Measurements from ENCODE around the gene DCLK1.

DCLK1 gene

GRCh38 chr13:35996360-35996759 is 134.8 kb downstream of the DCLK1 start:
- Histone ChIP-seq H3K4me3 (ENCODE audit: low read length, poor library complexity, severe bottlenecking) (no peak overlapping the region), H3K27me3 (ENCODE audit: insufficient read depth, low read length, poor library complexity, severe bottlenecking) (no peaks in the 10 kb centered on the region), H3K4me1 (ENCODE audit: insufficient read depth, low read length, poor library complexity, severe bottlenecking) (no peaks in the 10 kb centered on the region), H3K36me3 (ENCODE audit: insufficient read depth, low read length) (no peaks in the 10 kb centered on the region), H3K9ac (ENCODE audit: low read depth, low read length, poor library complexity, severe bottlenecking) (no peak overlapping the region), H3K79me2 (ENCODE audit: insufficient read depth, low read length) (no peaks in the 10 kb centered on the region), H4K20me1 (ENCODE audit: insufficient read depth, low read length, poor library complexity, severe bottlenecking) (no peaks in the 10 kb centered on the region), H3K9me2 (replicated peaks; ENCODE audit: low read depth, low read length) (no peaks in the 10 kb centered on the region), H2AFZ (ENCODE audit: low read length) (no peak overlapping the region), H3K9me3 (ENCODE audit: insufficient read depth, low read depth, low read length) (no peaks in the 10 kb centered on the region), H3K4me2 (ENCODE audit: low read depth, low read length, poor library complexity, severe bottlenecking) (no peak overlapping the region), H3F3A (ENCODE audit: low read depth) (no peaks in the 10 kb centered on the region)
- TF ChIP-seq CTCF (conservative IDR thresholded peaks at IDR 0.05; ENCODE audit: low read length): no peak
- TF ChIP-seq EZH2phosphoT487 (IDR thresholded peaks at IDR 0.05; ENCODE audit: borderline replicate concordance): no peak

- Histone ChIP-seq H3K36me3 (ENCODE audit: insufficient read depth, low read length) (no peaks in the 10 kb centered on the region), H3F3A (ENCODE audit: low read depth) (no peaks in the 10 kb centered on the region), H4K20me1 (ENCODE audit: insufficient read depth, low read length, poor library complexity, severe bottlenecking) (no peaks in the 10 kb centered on the region), H3K79me2 (ENCODE audit: insufficient read depth, low read length) (no peaks in the 10 kb centered on the region), H3K9me3 (ENCODE audit: insufficient read depth, low read depth, low read length) (no peaks in the 10 kb centered on the region), H3K9me2 (replicated peaks; ENCODE audit: low read depth, low read length) (no peaks in the 10 kb centered on the region), H2AFZ (ENCODE audit: low read length) (no peak overlapping the region), H3K4me1 (ENCODE audit: insufficient read depth, low read length, poor library complexity, severe bottlenecking) (no peaks in the 10 kb centered on the region), H3K27me3 (ENCODE audit: insufficient read depth, low read length, poor library complexity, severe bottlenecking) (no peaks in the 10 kb centered on the region), H3K4me2 (ENCODE audit: low read depth, low read length, poor library complexity, severe bottlenecking) (no peak overlapping the region), H3K9ac (ENCODE audit: low read depth, low read length, poor library complexity, severe bottlenecking) (no peak overlapping the region), H3K4me3 (ENCODE audit: low read length, poor library complexity, severe bottlenecking) (no peak overlapping the region)
- TF ChIP-seq CTCF (conservative IDR thresholded peaks at IDR 0.05; ENCODE audit: low read length) (no peak), EZH2phosphoT487 (IDR thresholded peaks at IDR 0.05; ENCODE audit: borderline replicate concordance) (no peak)
Measured at GRCh38 chr13:35995136-35995535, 136.0 kb downstream of the DCLK1 start.

GRCh38 chr13:35994131-35994966 is 136.8 kb downstream of the DCLK1 start:
- Histone ChIP-seq H4K20me1 (ENCODE audit: insufficient read depth, low read length, poor library complexity, severe bottlenecking) (no peaks in the 10 kb centered on the region), H3K9ac (ENCODE audit: low read depth, low read length, poor library complexity, severe bottlenecking) (no peak overlapping the region), H3K4me1 (ENCODE audit: insufficient read depth, low read length, poor library complexity, severe bottlenecking) (no peaks in the 10 kb centered on the region), H3K4me3 (ENCODE audit: low read length, poor library complexity, severe bottlenecking) (no peak overlapping the region), H3K4me2 (ENCODE audit: low read depth, low read length, poor library complexity, severe bottlenecking) (no peak overlapping the region), H3F3A (ENCODE audit: low read depth) (no peaks in the 10 kb centered on the region), H3K36me3 (ENCODE audit: insufficient read depth, low read length) (no peaks in the 10 kb centered on the region), H3K9me2 (replicated peaks; ENCODE audit: low read depth, low read length) (no peaks in the 10 kb centered on the region), H3K9me3 (ENCODE audit: insufficient read depth, low read depth, low read length) (no peaks in the 10 kb centered on the region), H3K27me3 (ENCODE audit: insufficient read depth, low read length, poor library complexity, severe bottlenecking) (no peaks in the 10 kb centered on the region), H2AFZ (ENCODE audit: low read length) (no peak overlapping the region), H3K79me2 (ENCODE audit: insufficient read depth, low read length) (no peaks in the 10 kb centered on the region)
- no peak for TF ChIP-seq CTCF (conservative IDR thresholded peaks at IDR 0.05; ENCODE audit: low read length)
- no peak for TF ChIP-seq EZH2phosphoT487 (IDR thresholded peaks at IDR 0.05; ENCODE audit: borderline replicate concordance)

Data from Loucy (cell line).